ENCODE data around the gene CDH4. TPM values are rescaled to one million over a fixed set of nuclear protein-coding genes. Genes with fewer than 3 reads are reported as not detected.

The CDH4 gene
- total and polyA plus RNA-seq, 11 donors, result 0.04 to 0.54 (median 0.08) TPM; not detected in 1

- no peak for DNase-seq
- Histone ChIP-seq H3K27me3 (peaks cover 0 to 22% (median 0%) of the 10 kb centered on the region in 9 donors), H3K36me3 (no peaks in the 10 kb centered on the region), H3K27ac (no peak overlapping the region), H3K4me3 (no peak overlapping the region), H3K4me1 (no peaks in the 10 kb centered on the region), H3K9me3 (no peaks in the 10 kb centered on the region)
- TF ChIP-seq CTCF (IDR thresholded peaks at IDR 0.05), result no peak
- no peak for ATAC-seq
- intact Hi-C loops (cut with DNase I), result no loop called here
- WGBS, 4 donors, result 84 to 94% (median 92%) methylated on average over 38 of the region's 38 CpGs
These were observed 434.2 kb downstream of the CDH4 start for GRCh38 chr20:61686051-61686936.

GRCh38 chr20:61688411-61688810 is 436.4 kb downstream of the CDH4 start:
- H3K27ac ChIP-seq, result no peak overlapping the region
- no peaks in the 10 kb centered on the region for H3K9me3 ChIP-seq
- WGBS, 4 donors, result 82 to 90% (median 86%) methylated on average over 13 of the region's 13 CpGs
- intact Hi-C loops (cut with DNase I), result no loop called here
- ATAC-seq (no peak), DNase-seq (no peak)
- TF ChIP-seq CTCF (IDR thresholded peaks at IDR 0.05) (no peak), POLR2A (IDR thresholded peaks at IDR 0.05) (no peak)
- H3K4me3 ChIP-seq, result no peak overlapping the region
- peaks cover 0 to 23% (median 0%) of the 10 kb centered on the region in 9 donors for H3K27me3 ChIP-seq
- H3K4me1 ChIP-seq, result no peaks in the 10 kb centered on the region
- no peaks in the 10 kb centered on the region for H3K36me3 ChIP-seq

- DNase-seq (no peak), ATAC-seq (no peak)
- intact Hi-C loops (cut with DNase I), result loop anchor here in 1 of 10 donors (5.0 kb wide), 1 partner anchor 1028 kb away; no protein-coding TSS in a partner anchor
- H3K27ac ChIP-seq, result no peak overlapping the region
- H3K4me3 ChIP-seq, result no peak overlapping the region
- WGBS, 4 donors, result 84 to 94% (median 92%) methylated on average over 7 of the region's 7 CpGs
- peaks cover 0 to 20% (median 0%) of the 10 kb centered on the region in 9 donors for H3K27me3 ChIP-seq
- H3K36me3 ChIP-seq, result no peaks in the 10 kb centered on the region
- H3K4me1 ChIP-seq, result peaks cover 0 to 9% (median 0%) of the 10 kb centered on the region in 12 donors
- TF ChIP-seq POLR2A (IDR thresholded peaks at IDR 0.05), result no peak
- no peak for TF ChIP-seq CTCF (IDR thresholded peaks at IDR 0.05)
- H3K9me3 ChIP-seq, result no peaks in the 10 kb centered on the region
These were observed 438.1 kb downstream of the CDH4 start for GRCh38 chr20:61690150-61690549.

GRCh38 chr20:61690993-61691838 is 439.2 kb downstream of the CDH4 start:
- peak in 1 of 5 donors; percentile 5 for DNase-seq
- no peak for ATAC-seq
- H3K27ac ChIP-seq, result no peak overlapping the region
- H3K36me3 ChIP-seq, result no peaks in the 10 kb centered on the region
- no peak overlapping the region for H3K4me3 ChIP-seq
- no peaks in the 10 kb centered on the region for H3K9me3 ChIP-seq
- intact Hi-C loops (cut with DNase I), result loop anchor here in 1 of 10 donors (5.0 kb wide), 1 partner anchor 1029 kb away; no protein-coding TSS in a partner anchor
- peaks cover 0 to 11% (median 0%) of the 10 kb centered on the region in 12 donors for H3K4me1 ChIP-seq
- TF ChIP-seq CTCF (IDR thresholded peaks at IDR 0.05) (no peak), POLR2A (IDR thresholded peaks at IDR 0.05) (no peak)
- peaks cover 0 to 30% (median 0%) of the 10 kb centered on the region in 9 donors for H3K27me3 ChIP-seq
- 74 to 80% (median 78%) methylated on average over 16 of the region's 16 CpGs for WGBS, 4 donors
